ENCODE data around the gene C1S.

The C1S gene

DNA sequence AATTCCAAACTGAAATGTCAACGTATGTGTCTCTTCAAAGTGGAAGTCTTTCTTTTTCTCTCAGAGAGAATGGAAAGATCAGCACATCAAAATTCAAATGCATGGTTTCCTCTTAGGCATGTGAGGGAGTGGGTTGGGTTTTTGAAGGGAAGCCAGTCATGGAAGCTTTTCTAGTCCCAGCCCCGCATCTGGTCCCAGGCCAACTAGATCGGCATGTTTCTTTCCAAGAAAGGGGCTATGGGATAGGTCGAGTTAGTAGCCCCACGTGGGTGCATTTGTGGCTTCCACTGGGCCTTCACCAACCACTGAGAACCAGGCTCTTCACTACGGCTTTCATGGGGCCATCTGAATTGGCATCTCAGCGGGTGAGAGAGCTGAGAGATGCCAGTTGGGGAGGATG lies 6.6 kb downstream of the C1S start:
- no peak overlapping the region for H3K9ac ChIP-seq (ENCODE audit: low read depth, low read length)
- no peaks in the 10 kb centered on the region for H3K27me3 ChIP-seq (ENCODE audit: control insufficient read depth, insufficient read depth, low read length)
- H3K4me1 ChIP-seq (ENCODE audit: control insufficient read depth, insufficient read depth, low read length), result no peaks in the 10 kb centered on the region
- H3K9me3 ChIP-seq (ENCODE audit: control insufficient read depth, insufficient read depth, low read length), result no peaks in the 10 kb centered on the region
- no peaks in the 10 kb centered on the region for H3K36me3 ChIP-seq (ENCODE audit: control insufficient read depth, insufficient read depth, low read length)
- no peak overlapping the region for H3K4me3 ChIP-seq (ENCODE audit: low read depth, low read length)

- Histone ChIP-seq H3K36me3 (ENCODE audit: control insufficient read depth, insufficient read depth, low read length) (no peaks in the 10 kb centered on the region), H3K4me1 (ENCODE audit: control insufficient read depth, insufficient read depth, low read length) (no peaks in the 10 kb centered on the region), H3K9ac (ENCODE audit: low read depth, low read length) (no peak overlapping the region)
These were observed 7.9 kb downstream of the C1S start for GRCh38 chr12:7068240-7068993.

DNA sequence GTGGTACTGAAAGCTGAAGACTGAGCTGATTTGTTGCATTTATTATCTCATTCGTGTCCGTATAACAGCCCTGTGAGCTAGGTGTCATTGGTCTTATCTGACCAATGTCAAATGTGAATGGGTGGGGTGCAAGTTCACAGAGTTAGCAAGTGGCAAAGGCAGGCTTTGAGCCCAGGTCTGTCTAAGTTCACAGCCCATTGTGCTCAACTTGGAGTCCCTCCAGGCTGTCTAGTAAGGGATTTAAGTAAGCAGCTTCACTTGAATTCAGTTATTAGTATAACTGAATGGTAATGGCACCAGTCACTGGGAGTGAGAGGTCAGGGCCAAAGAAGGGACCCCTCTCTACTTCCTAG lies 8.5 kb downstream of the C1S start:
- Histone ChIP-seq H3K9ac (ENCODE audit: low read depth, low read length) (no peak overlapping the region), H3K9me3 (ENCODE audit: control insufficient read depth, insufficient read depth, low read length) (no peaks in the 10 kb centered on the region), H3K4me1 (ENCODE audit: control insufficient read depth, insufficient read depth, low read length) (no peaks in the 10 kb centered on the region), H3K4me3 (ENCODE audit: low read depth, low read length) (no peak overlapping the region), H3K27me3 (ENCODE audit: control insufficient read depth, insufficient read depth, low read length) (no peaks in the 10 kb centered on the region), H3K36me3 (ENCODE audit: control insufficient read depth, insufficient read depth, low read length) (no peaks in the 10 kb centered on the region)

More at GRCh38 chr12:7068240-7068993, 7.9 kb downstream of the C1S start:
- H3K4me3 ChIP-seq (ENCODE audit: low read depth, low read length), result no peak overlapping the region
- no peaks in the 10 kb centered on the region for H3K9me3 ChIP-seq (ENCODE audit: control insufficient read depth, insufficient read depth, low read length)
- no peaks in the 10 kb centered on the region for H3K27me3 ChIP-seq (ENCODE audit: control insufficient read depth, insufficient read depth, low read length)

GRCh38 chr12:7069386-7069785 lies 8.9 kb downstream of the C1S start:
- Histone ChIP-seq H3K4me1 (ENCODE audit: control insufficient read depth, insufficient read depth, low read length) (no peaks in the 10 kb centered on the region), H3K36me3 (ENCODE audit: control insufficient read depth, insufficient read depth, low read length) (no peaks in the 10 kb centered on the region), H3K9ac (ENCODE audit: low read depth, low read length) (no peak overlapping the region), H3K4me3 (ENCODE audit: low read depth, low read length) (no peak overlapping the region), H3K9me3 (ENCODE audit: control insufficient read depth, insufficient read depth, low read length) (no peaks in the 10 kb centered on the region), H3K27me3 (ENCODE audit: control insufficient read depth, insufficient read depth, low read length) (no peaks in the 10 kb centered on the region)

DNA sequence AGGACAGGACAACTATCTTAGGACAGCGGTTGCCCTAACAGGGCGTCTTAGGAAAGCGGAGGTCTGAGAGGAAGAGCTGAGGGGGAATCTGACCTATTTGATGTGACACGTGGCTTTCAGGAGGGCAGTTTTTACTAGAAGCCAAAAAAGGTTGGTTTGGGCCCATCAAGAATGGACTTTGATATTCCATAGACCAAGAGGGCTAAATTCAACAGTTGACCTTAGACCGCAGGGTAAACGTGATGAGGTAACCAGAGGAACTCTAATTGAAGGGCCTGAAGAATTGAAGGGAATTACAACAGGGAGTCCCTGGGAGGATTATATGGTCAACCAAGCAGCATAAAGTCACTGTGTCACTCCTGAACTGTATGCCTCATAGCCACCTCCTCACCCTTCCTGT lies 11.5 kb downstream of the C1S start:
- Histone ChIP-seq H3K4me3 (ENCODE audit: low read depth, low read length) (no peak overlapping the region), H3K4me1 (ENCODE audit: control insufficient read depth, insufficient read depth, low read length) (no peaks in the 10 kb centered on the region), H3K36me3 (ENCODE audit: control insufficient read depth, insufficient read depth, low read length) (no peaks in the 10 kb centered on the region), H3K27me3 (ENCODE audit: control insufficient read depth, insufficient read depth, low read length) (no peaks in the 10 kb centered on the region), H3K9ac (ENCODE audit: low read depth, low read length) (no peak overlapping the region), H3K9me3 (ENCODE audit: control insufficient read depth, insufficient read depth, low read length) (no peaks in the 10 kb centered on the region)

DNA sequence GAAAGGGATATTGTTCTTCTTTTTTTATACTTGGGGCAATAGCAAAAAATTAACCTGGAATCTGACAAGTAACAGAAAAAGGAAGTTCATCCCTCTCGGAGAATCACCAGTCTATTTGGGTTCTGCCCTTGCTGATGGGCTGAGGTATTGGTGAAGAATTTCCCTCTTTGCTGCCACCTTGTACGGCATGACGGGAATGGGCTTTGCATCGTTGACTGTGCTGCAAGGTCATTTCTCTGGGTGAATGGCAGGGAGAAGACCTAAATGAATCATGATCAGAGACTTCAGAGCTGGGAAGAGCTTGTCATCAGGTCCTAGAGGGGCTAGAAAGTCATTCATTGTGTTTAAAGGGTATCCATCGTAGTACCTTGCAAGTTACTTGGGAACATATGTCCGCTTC lies 12.0 kb downstream of the C1S start:
- Histone ChIP-seq H3K27me3 (ENCODE audit: control insufficient read depth, insufficient read depth, low read length) (no peaks in the 10 kb centered on the region), H3K36me3 (ENCODE audit: control insufficient read depth, insufficient read depth, low read length) (no peaks in the 10 kb centered on the region), H3K9ac (ENCODE audit: low read depth, low read length) (no peak overlapping the region), H3K4me3 (ENCODE audit: low read depth, low read length) (no peak overlapping the region), H3K9me3 (ENCODE audit: control insufficient read depth, insufficient read depth, low read length) (no peaks in the 10 kb centered on the region), H3K4me1 (ENCODE audit: control insufficient read depth, insufficient read depth, low read length) (no peaks in the 10 kb centered on the region)

DNA sequence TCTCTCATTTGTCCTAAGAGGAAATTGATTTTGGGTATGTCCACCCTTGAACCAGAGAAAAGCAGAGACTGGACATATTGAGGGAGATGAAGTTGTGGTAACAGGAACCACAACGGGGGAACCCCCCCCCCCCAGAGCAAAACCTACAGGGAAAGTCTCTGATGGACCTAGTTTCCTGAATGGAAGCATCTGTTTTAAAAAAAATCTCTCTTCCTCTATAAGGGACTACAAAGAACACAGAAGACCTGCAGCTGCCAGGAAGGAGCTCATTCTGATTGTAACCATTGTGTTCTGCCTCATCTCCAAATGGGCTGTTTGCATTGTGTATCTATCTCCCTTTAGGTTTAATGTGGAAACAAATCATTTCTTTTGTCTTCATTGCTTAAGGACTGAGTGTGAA lies 13.4 kb downstream of the C1S start:
- H3K4me3 ChIP-seq (ENCODE audit: low read depth, low read length), result no peak overlapping the region
- no peak overlapping the region for H3K9ac ChIP-seq (ENCODE audit: low read depth, low read length)
- H3K36me3 ChIP-seq (ENCODE audit: control insufficient read depth, insufficient read depth, low read length), result no peaks in the 10 kb centered on the region
- H3K4me1 ChIP-seq (ENCODE audit: control insufficient read depth, insufficient read depth, low read length), result no peaks in the 10 kb centered on the region
- H3K9me3 ChIP-seq (ENCODE audit: control insufficient read depth, insufficient read depth, low read length), result no peaks in the 10 kb centered on the region
- H3K27me3 ChIP-seq (ENCODE audit: control insufficient read depth, insufficient read depth, low read length), result no peaks in the 10 kb centered on the region

- no peaks in the 10 kb centered on the region for H3K9me3 ChIP-seq (ENCODE audit: control insufficient read depth, insufficient read depth, low read length)
- H3K4me1 ChIP-seq (ENCODE audit: control insufficient read depth, insufficient read depth, low read length), result no peaks in the 10 kb centered on the region
- no peak overlapping the region for H3K9ac ChIP-seq (ENCODE audit: low read depth, low read length)
- H3K27me3 ChIP-seq (ENCODE audit: control insufficient read depth, insufficient read depth, low read length), result no peaks in the 10 kb centered on the region
- no peak overlapping the region for H3K4me3 ChIP-seq (ENCODE audit: low read depth, low read length)
- no peaks in the 10 kb centered on the region for H3K36me3 ChIP-seq (ENCODE audit: control insufficient read depth, insufficient read depth, low read length)
These were observed 15.0 kb downstream of the C1S start for GRCh38 chr12:7075518-7075917.

- Histone ChIP-seq H3K4me3 (ENCODE audit: low read depth, low read length) (no peak overlapping the region), H3K9ac (ENCODE audit: low read depth, low read length) (no peak overlapping the region), H3K4me1 (ENCODE audit: control insufficient read depth, insufficient read depth, low read length) (no peaks in the 10 kb centered on the region), H3K9me3 (ENCODE audit: control insufficient read depth, insufficient read depth, low read length) (no peaks in the 10 kb centered on the region), H3K27me3 (ENCODE audit: control insufficient read depth, insufficient read depth, low read length) (no peaks in the 10 kb centered on the region), H3K36me3 (ENCODE audit: control insufficient read depth, insufficient read depth, low read length) (no peaks in the 10 kb centered on the region)
These were observed 15.4 kb downstream of the C1S start for GRCh38 chr12:7075939-7076338.

DNA sequence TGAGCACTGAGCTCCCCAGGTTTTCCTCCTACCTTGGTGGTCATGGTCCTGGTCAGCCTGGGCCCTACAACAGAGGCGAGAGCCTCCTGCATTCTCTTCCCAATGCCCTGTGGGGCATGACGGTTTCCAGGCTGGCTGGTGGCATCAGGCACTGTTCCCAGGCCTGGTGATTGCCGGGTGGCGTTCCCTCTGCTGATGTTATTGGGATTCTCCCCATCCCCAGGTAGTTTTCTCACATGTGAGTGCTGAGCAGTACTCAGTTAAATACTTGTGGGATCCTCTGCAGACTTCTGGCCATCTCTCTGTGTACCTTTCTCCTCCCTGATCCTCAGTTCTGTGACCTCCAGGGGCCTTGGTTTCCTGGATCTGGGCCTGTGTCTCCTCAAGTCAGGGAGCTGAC lies 16.0 kb downstream of the C1S start:
- no peaks in the 10 kb centered on the region for H3K9me3 ChIP-seq (ENCODE audit: control insufficient read depth, insufficient read depth, low read length)

GRCh38 chr12:7078163-7078562 lies 17.6 kb downstream of the C1S start:
- no peak overlapping the region for H3K4me3 ChIP-seq (ENCODE audit: low read depth, low read length)
- no peak overlapping the region for H3K9ac ChIP-seq (ENCODE audit: low read depth, low read length)
- no peaks in the 10 kb centered on the region for H3K9me3 ChIP-seq (ENCODE audit: control insufficient read depth, insufficient read depth, low read length)
- H3K36me3 ChIP-seq (ENCODE audit: control insufficient read depth, insufficient read depth, low read length), result no peaks in the 10 kb centered on the region
- no peaks in the 10 kb centered on the region for H3K27me3 ChIP-seq (ENCODE audit: control insufficient read depth, insufficient read depth, low read length)
- H3K4me1 ChIP-seq (ENCODE audit: control insufficient read depth, insufficient read depth, low read length), result no peaks in the 10 kb centered on the region

More for the DNA sequence above, 16.0 kb downstream of the C1S start:
- Histone ChIP-seq H3K4me3 (ENCODE audit: low read depth, low read length) (no peak overlapping the region), H3K4me1 (ENCODE audit: control insufficient read depth, insufficient read depth, low read length) (no peaks in the 10 kb centered on the region), H3K27me3 (ENCODE audit: control insufficient read depth, insufficient read depth, low read length) (no peaks in the 10 kb centered on the region), H3K36me3 (ENCODE audit: control insufficient read depth, insufficient read depth, low read length) (no peaks in the 10 kb centered on the region), H3K9ac (ENCODE audit: low read depth, low read length) (no peak overlapping the region)

DNA sequence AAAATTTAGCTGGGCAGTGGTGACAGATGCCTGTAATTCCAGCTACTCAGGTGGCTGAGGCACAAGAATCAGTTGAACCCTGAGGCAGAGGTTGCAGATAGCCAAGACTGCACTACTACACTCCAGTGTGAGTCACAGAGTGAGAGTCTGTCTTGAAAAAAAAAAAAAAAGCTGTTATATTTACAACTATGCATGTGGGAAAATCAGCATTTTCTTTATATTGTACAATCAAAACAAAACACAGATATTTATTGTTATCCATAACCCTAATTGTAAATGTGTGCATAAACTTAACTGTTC lies 19.3 kb downstream of the C1S start:
- no peak overlapping the region for H3K4me3 ChIP-seq (ENCODE audit: low read depth, low read length)
- H3K9me3 ChIP-seq (ENCODE audit: control insufficient read depth, insufficient read depth, low read length), result no peaks in the 10 kb centered on the region
- no peaks in the 10 kb centered on the region for H3K4me1 ChIP-seq (ENCODE audit: control insufficient read depth, insufficient read depth, low read length)
- H3K36me3 ChIP-seq (ENCODE audit: control insufficient read depth, insufficient read depth, low read length), result peaks cover 4% of the 10 kb centered on the region
- H3K27me3 ChIP-seq (ENCODE audit: control insufficient read depth, insufficient read depth, low read length), result no peaks in the 10 kb centered on the region
- H3K9ac ChIP-seq (ENCODE audit: low read depth, low read length), result no peak overlapping the region
